GM21526 (cell line): ENCODE results near the gene MT1X.

ENCODE experiments used
- ATAC-seq: cut with Tn5 transposase; IDR thresholded peaks from one replicate; pipeline ENCODE4 v1.9.1; 2021; ENCODE audit warnings: moderate library complexity; ENCODE audit not compliant: unreplicated experiment, low FRiP score

MT1X gene

GRCh38 chr16:56675685-56676210, 6.5 kb upstream of the MT1X start:
- ATAC-seq: no peak

GRCh38 chr16:56677474-56677873, 4.8 kb upstream of the MT1X start:
- ATAC-seq: no peak

- no peak for ATAC-seq
These were observed 3.1 kb upstream of the MT1X start for GRCh38 chr16:56679078-56679730.

GRCh38 chr16:56679818-56680217, 2.5 kb upstream of the MT1X start:
- no peak for ATAC-seq

- ATAC-seq: no peak
These were observed 580 bp downstream of the MT1X start for GRCh38 chr16:56682703-56683397.

GRCh38 chr16:56683424-56684172, 1.3 kb downstream of the MT1X start:
- ATAC-seq: no peak

GRCh38 chr16:56684256-56684925, 2.1 kb downstream of the MT1X start:
- no peak for ATAC-seq

GRCh38 chr16:56684926-56685590, 2.8 kb downstream of the MT1X start:
- no peak for ATAC-seq

GRCh38 chr16:56686758-56687157, 4.5 kb downstream of the MT1X start:
- ATAC-seq: no peak

GRCh38 chr16:56688762-56689161, 6.5 kb downstream of the MT1X start:
- ATAC-seq: no peak

- ATAC-seq: no peak
These were observed 6.9 kb downstream of the MT1X start for GRCh38 chr16:56689171-56689570.

- ATAC-seq: no peak
These were observed 8.3 kb downstream of the MT1X start for GRCh38 chr16:56690420-56691122.

- no peak for ATAC-seq
These were observed 9.6 kb downstream of the MT1X start for GRCh38 chr16:56691885-56692284.

- ATAC-seq: no peak
These were observed 13.0 kb downstream of the MT1X start for GRCh38 chr16:56695246-56695645.

GRCh38 chr16:56697456-56698155, 15.3 kb downstream of the MT1X start:
- no peak for ATAC-seq

- no peak for ATAC-seq
These were observed 17.9 kb downstream of the MT1X start for GRCh38 chr16:56700195-56700594.

- ATAC-seq: no peak
These were observed 18.4 kb downstream of the MT1X start for GRCh38 chr16:56700631-56701030.

- ATAC-seq: no peak
These were observed 19.3 kb downstream of the MT1X start for GRCh38 chr16:56701534-56701933.

- no peak for ATAC-seq
These were observed 20.6 kb downstream of the MT1X start for GRCh38 chr16:56702836-56703235.
